GM18498 (cell line): ENCODE data around the gene PPP2R5D.
"Not testable (repeated sequence)": the region's sequence is repeated elsewhere in the genome, so short reads cannot be mapped to it uniquely, and the experiment has no call there.

Source experiments
- ATAC-seq: cut with Tn5 transposase; IDR thresholded peaks from one replicate; pipeline ENCODE4 v1.9.1; 2021; ENCODE audit warnings: mild to moderate bottlenecking, moderate library complexity; ENCODE audit not compliant: unreplicated experiment

The PPP2R5D gene

GRCh38 chr6:42988486-42989020 is 4.2 kb downstream of the PPP2R5D start:
- ATAC-seq: no peak

GRCh38 chr6:42989923-42990322 is 5.6 kb downstream of the PPP2R5D start:
- no peak for ATAC-seq

- no peak for ATAC-seq
Observed at GRCh38 chr6:42993445-42993844, 9.1 kb downstream of the PPP2R5D start.

GRCh38 chr6:42996513-42996912 is 12.1 kb downstream of the PPP2R5D start:
- no peak for ATAC-seq

GRCh38 chr6:42998205-42998604 is 13.8 kb downstream of the PPP2R5D start:
- ATAC-seq: not testable (repeated sequence)

GRCh38 chr6:43001843-43002242 is 17.5 kb downstream of the PPP2R5D start:
- no peak for ATAC-seq

- ATAC-seq: no peak
Observed at GRCh38 chr6:43005844-43006243, 21.5 kb downstream of the PPP2R5D start.

GRCh38 chr6:43006251-43006650 is 21.9 kb downstream of the PPP2R5D start:
- no peak for ATAC-seq

- ATAC-seq: no peak
Observed at GRCh38 chr6:43007126-43007525, 22.8 kb downstream of the PPP2R5D start.

GRCh38 chr6:43009124-43009523 is 24.8 kb downstream of the PPP2R5D start:
- no peak for ATAC-seq

- ATAC-seq: no peak
Observed at GRCh38 chr6:43011207-43011606, 26.8 kb downstream of the PPP2R5D start.

GRCh38 chr6:43012364-43012763 is 28.0 kb downstream of the PPP2R5D start:
- ATAC-seq: no peak

GRCh38 chr6:43013097-43013842 is 28.9 kb downstream of the PPP2R5D start:
- ATAC-seq: no peak

- ATAC-seq: peak; percentile 96
Observed at GRCh38 chr6:43013843-43014433, 29.6 kb downstream of the PPP2R5D start, which contains the start of the genes KLHDC3 and MEA1. TSS of gene KLHDC3 (plus strand) at chr6:43014249. CDS start at chr6:43017193, 2,944 bp downstream. TSS of gene MEA1 (minus strand) at chr6:43013946. CDS start at chr6:43013813, 133 bp downstream.

- no peak for ATAC-seq
Observed at GRCh38 chr6:43014434-43014909, 30.1 kb downstream of the PPP2R5D start.

- no peak for ATAC-seq
Observed at GRCh38 chr6:43016176-43016942, 32.0 kb downstream of the PPP2R5D start.

GRCh38 chr6:43016943-43017334 is 32.6 kb downstream of the PPP2R5D start:
- no peak for ATAC-seq

- ATAC-seq: no peak
Observed at GRCh38 chr6:43019152-43019551, 34.8 kb downstream of the PPP2R5D start.

- ATAC-seq: no peak
Observed at GRCh38 chr6:43020052-43020705, 35.8 kb downstream of the PPP2R5D start.

- no peak for ATAC-seq
Observed at GRCh38 chr6:43020847-43021246, 36.5 kb downstream of the PPP2R5D start.
